ENCODE measurements around the gene CARMIL3.

CARMIL3 gene

DNA sequence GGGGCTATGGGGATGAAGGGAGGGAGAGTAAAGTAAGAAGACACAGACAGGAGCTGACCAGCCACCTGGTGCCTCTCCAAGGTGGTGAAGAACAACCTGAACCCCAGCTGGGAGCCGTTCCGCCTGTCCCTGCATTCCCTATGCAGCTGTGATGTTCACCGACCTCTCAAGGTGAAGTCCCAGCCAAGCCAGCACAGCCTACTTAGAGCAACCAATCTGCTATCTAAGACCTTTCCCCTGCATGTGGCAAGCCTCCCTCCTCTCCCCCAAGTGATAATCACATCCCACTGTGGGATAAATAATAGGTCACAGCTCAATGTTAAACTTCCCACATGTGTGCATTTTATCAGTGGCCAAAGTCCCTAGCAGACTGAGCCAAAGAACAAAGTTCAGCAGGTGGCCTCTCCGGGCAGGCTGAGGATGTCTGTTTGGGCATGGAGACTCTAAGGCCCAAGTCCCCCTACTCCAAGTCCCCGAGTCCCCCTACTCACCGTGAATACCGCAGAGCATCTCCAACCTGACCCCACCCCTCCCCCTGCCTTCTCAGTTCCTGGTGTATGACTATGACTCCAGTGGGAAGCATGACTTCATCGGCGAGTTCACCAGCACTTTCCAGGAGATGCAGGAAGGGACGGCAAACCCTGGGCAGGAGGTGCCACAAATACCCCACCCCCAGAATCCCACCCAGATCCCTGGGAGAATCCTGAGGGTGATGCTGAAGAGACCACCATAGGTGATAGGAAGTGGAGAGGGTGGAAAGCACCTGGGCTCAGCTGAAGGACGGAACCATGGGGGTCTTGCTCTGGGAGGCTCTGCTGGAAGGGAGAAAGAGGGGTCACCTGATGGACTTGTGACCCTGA is 23.0 kb downstream of the CARMIL3 start:
- in situ Hi-C loops (cut with MboI; ENCODE audit: low sequenced_read_pairs), result no loop called here

DNA sequence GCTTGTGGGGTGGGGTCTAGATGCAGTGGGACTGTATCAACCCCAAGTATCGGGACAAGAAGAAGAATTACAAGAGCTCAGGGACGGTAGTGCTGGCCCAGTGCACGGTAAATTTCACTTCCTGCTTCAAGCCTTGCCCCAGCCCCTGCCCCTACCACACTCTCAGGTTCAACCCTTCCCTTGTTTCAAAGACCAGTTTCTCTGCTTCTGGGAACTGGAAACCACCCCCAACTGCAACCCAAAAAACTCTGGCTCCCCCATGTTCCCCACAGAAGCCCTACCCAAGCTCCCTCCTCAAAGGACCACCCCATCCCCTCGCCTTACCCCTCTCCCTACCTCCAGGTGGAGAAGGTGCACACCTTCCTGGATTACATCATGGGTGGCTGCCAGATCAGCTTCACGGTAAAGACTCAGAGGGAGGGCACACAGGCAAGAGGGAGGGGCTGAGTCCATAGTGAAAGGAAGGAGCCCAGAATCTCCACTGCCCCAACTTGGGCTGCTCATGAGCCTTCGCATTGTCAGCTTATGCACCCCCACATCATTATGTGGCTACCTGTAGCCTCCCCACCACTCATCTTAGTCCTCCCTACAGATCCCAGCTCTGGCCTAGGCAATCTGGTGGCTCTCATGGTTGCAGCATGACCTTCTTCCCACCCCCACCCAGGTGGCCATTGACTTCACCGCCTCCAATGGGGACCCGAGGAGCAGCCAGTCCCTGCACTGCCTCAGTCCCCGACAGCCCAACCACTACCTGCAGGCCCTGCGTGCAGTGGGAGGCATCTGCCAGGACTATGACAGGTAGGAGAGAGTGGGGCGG is 23.9 kb downstream of the CARMIL3 start:
- in situ Hi-C loops (cut with MboI; ENCODE audit: low sequenced_read_pairs), result no loop called here

DNA sequence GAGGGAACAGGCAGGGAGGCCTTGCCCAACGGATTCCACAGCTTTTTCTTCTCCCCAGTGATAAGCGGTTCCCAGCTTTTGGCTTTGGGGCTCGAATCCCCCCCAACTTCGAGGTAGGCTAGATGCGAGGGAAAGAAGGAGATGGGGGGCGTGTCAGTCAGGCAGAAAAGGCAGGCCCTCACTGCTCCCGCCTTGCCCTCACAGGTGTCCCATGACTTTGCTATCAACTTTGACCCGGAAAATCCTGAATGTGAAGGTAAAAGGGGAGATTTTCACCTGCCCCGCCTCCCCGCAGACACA is 24.4 kb downstream of the CARMIL3 start:
- in situ Hi-C loops (cut with MboI; ENCODE audit: low sequenced_read_pairs), result no loop called here

DNA sequence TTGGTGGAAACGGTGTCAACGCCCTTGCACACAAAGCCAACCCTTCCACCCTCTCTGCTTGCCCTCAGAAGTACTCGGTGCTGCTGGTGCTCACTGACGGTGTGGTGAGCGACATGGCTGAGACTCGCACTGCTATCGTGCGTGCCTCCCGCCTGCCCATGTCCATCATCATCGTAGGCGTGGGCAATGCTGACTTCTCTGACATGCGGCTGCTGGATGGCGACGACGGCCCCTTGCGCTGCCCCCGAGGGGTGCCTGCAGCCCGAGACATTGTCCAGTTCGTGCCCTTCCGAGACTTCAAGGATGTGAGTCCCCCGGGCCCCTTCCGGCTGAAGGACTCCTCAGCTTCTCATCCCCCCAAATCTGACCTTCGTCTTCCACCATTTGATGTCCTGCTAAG is 25.3 kb downstream of the CARMIL3 start:
- in situ Hi-C loops (cut with MboI; ENCODE audit: low sequenced_read_pairs), result no loop called here

DNA sequence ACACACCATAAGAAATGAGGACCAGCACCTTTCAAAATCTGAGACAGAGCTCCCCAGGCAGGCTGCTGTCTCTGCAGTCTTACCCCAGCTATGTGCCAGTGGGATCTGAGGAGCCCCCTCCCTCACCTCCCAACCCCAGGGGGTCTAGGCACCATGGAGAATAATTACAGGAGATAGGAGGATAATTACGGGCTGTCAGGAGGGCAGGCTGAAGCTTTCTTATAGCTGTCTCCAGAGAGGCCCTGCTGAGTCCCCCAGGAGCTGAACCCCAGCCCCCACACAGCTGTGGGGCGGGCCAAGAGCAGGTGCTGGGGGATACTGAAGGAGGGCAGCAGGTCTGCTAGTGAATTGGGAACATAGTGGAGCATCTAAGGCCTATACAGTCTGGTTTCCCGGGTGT is 26.3 kb downstream of the CARMIL3 start:
- in situ Hi-C loops (cut with MboI; ENCODE audit: low sequenced_read_pairs), result no loop called here

DNA sequence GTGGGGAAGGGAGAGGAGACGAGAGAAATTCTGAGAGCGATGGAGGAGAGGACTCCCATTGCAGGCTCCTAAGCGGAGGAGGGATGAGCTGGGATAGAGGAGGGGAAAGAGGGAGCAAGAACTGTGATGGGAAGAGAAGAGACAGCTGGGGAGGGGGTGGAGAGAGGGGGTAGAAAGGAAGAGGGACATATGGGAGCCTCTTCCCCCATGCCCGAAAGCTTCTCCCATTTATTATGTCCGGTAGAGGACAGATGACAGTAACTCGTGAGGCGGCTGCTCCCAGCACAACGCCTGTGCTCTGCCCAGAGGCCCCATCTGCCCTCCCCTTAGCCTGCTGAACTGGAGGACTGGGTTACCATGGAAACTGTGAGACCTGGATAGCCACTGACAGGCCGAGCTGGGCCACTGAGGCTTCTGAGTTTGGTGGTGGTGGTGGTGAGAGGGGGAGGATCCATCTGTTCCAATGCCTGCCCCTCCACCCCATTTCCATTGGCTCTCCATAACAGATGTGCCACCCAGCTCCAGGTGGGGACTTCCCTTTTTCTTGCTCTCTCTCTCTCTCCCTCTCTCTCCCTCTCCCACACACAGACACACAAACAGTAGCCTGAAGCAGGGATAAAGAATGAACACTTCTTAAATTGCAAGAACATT is 27.8 kb downstream of the CARMIL3 start:
- in situ Hi-C loops (cut with MboI; ENCODE audit: low sequenced_read_pairs), result no loop called here

DNA sequence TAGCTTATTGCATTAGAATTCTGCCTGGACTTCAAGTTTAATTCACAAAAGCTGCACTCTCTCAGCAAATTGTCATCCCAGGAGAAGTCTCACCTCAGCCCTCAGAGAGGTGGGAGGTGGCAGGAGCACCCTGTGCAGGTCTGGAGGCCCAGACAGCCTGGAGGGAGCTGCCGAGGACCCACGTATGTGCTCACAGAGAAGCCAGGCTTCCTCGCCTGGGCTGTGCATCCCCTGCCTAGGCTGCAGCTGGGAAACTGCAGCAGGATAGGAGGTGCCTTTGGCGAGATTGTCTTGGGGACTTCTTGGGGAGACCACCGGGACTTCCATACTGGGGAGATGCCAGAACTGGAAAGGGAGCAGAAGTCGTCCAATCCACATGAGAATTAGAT is 28.3 kb downstream of the CARMIL3 start:
- in situ Hi-C loops (cut with MboI; ENCODE audit: low sequenced_read_pairs), result no loop called here

DNA sequence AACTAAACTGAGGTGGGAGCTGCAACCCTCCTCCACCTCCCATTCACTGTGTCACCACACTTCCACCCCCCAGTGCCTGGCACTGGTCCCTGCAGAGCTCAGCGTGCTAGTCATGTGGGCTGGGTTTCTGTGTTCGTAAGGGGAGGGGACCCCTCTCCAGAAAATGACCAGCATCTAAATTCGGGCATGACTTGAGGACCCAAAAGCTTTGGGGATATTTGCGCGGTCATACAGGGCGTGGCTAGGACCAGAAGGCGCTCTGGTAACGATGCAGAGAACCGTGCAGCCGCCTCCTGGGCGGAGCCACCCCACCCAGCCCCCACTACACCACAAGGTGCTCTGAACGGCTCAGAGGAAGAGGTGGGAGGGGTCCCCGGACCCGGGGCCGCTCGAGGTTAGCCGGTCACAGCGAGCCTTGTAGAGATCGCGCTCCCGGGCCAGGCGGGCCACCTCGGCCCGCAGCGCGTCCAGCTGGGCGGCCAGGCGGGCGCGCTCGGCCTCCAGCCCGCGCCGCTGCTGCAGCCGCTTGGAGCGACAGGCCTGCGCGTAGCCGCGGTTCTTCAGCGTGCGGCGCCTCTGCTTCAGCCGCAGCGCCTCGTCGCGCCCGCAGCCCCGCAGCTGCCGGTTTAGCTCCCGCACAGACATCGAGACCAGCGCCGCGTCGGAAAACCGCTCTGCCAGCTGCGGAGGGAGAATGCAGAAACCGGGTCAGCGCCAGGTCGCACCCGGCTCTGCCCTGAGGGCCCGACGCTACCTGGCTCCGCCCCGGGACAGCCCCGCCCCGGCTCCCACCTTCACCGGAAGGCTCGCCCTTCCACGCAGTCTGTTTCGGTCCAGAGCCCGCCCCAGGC is 29.3 kb downstream of the CARMIL3 start:
- in situ Hi-C loops (cut with MboI; ENCODE audit: low sequenced_read_pairs), result no loop called here

DNA sequence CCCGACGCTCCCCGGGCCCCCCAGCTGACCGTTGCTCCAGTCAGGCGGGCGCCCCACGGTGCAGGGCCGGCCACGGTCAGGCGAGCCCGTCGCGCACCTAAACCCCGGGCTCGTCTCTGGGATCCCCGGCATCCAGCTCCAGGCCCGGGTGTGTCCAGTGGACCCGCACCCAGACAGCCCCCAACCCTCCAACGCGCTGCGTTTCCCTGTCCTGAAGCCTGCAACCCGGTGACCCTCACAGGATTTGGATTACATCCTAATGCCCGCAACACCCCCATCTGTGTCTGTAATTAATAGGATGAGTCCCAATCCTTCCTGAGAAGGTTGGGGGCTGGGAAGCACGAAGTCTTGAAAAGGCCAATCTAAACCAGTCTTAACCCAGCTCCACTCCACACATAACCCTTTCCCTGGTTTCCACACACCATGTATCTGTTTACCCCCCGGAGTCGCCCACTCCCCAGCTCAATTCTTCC is 30.0 kb downstream of the CARMIL3 start:
- in situ Hi-C loops (cut with MboI; ENCODE audit: low sequenced_read_pairs), result no loop called here

DNA sequence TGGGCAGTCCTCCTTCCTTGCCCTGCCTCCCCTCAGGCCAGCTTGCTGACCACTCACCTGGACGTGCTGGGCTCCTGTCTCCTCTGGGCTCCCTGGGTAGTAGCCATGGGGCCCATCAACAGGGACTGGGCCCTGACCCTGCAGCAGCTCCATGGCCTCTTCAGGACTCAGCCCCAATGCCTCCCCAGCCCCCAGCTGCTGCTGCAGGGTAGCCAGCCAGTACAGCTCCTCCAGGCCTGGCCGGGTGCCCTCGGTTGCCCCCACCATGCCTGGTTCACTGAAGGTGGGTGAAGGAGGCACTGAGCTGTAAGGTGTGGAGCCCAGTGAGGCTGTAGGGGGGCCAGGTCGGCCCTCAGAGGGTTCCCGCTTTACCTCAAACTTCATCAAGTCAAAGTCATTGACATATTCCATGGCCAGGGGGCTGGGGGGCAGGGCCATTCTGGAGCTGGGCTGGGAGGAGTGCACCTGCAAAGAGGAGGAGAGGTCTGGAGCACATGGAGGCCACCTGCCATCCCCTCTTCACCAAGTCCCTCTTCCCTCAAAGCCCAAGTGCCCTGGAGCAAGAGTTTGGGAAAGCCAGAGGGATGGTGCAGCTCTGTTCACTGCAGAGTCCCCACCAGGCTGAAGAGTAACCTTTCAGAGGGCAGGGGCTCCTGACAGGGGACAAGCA is 30.7 kb downstream of the CARMIL3 start:
- in situ Hi-C loops (cut with MboI; ENCODE audit: low sequenced_read_pairs), result no loop called here

DNA sequence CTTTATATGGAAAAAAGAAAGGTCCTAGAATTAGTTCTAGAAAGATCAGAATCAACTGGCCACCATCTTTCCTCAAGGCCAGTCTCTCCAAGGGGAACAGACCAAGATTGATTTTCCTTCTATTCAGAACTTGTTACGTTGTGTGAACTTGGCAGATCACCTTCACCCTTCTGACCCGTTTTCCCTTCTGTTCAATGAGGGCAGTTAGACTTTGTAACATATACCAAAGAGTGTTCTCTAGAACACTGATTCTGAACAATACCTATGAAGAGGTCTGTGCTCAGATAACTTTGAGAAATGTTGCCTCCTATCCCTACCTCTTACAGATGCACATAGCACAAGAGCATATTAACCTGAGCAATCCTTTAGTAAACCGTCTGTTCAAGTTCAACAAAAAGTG is 31.7 kb downstream of the CARMIL3 start:
- in situ Hi-C loops (cut with MboI; ENCODE audit: low sequenced_read_pairs), result no loop called here

DNA sequence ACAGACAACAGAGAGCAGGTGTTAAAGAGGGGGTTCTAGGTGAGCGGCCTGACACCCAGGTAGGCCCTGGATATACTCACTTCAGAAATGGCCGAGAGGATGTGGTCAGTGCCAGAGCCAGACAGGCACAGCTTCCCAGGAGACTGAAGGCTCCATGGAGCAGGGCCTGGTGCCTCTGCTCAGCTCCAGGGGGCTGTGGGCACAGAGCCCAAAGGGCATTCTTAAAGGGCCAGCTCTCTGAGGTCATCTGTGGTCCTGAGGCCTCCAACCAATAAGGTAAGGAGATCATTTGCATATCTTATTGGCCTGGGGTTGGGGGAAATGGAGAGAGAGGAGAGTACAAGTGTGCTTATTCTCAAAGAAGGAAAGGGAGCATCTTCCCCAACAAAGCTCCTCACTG is 32.6 kb downstream of the CARMIL3 start:
- in situ Hi-C loops (cut with MboI; ENCODE audit: low sequenced_read_pairs), result no loop called here

DNA sequence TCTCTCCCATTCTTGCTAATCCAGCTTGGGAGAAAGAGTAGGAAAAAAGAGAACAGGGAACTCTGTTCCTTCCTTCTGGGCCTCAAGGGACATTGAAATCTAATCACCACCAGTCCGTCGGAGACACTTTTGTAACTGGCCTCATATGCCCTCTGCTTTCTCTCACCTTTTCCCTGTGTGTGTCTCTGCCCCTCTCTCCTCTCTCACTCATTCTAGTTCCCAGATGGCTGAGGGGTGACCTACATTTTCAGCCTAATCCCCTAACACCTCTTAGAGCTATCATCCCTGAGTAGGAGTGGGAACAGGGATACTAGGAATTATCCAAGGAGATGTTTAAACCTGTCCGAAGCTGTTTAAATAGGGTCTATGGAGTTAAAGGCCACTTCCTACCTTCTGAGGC is 33.4 kb downstream of the CARMIL3 start:
- in situ Hi-C loops (cut with MboI; ENCODE audit: low sequenced_read_pairs), result no loop called here

DNA sequence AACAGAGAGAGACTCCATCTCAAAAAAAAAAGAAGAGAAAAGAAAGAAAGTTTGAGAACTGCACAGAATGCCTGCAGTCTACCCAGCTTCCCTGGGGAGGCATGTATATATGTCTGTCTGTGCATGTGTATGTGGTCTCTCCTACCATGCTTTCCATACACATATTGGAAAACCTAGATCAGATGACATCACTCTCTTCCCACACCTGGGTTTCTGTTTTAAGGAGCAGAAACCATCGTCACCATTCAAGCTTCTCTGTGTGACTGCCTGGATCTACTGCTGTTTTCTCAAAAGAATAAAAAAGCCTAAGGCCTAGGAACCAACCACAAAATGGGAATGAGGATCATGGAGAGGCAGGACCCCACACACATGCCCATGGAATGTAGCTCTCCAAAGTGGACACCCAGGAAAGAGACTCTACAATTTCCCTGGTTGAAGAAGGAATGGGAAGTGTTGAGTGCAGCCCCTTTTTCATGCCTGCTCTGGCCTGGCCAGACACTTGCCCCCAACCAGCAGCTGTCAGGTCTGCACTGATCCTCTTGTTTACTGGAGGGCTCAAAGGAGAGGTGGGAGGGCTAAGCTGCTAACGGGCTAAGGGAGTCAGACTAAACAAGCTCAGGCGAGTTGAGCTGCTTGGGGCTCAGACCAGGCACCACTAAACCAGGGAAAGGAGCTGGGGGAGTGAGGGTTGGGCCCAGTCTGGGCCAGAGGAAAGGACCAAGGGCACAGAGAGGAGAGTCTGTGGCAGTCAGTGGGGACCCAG is 34.6 kb downstream of the CARMIL3 start:
- in situ Hi-C loops (cut with MboI; ENCODE audit: low sequenced_read_pairs), result no loop called here

DNA sequence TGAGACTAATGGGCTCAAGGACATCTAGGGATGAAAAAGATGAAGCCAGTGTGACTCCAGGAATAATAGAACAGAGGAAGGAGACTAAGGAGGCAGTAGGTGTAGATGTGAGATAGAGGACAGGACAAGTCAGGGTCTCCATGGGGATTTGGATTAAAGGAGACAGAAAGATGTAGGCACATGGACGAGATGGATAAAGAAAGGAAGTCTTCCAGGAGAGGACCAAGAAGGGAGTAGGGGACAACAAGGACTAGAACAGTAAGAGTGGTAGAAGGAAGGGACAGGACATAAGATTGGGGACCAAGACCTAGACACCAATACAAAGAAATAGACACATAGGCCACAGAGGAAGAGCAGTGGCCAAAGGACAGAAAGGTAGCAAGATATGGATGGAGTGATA is 35.2 kb downstream of the CARMIL3 start:
- in situ Hi-C loops (cut with MboI; ENCODE audit: low sequenced_read_pairs), result no loop called here

DNA sequence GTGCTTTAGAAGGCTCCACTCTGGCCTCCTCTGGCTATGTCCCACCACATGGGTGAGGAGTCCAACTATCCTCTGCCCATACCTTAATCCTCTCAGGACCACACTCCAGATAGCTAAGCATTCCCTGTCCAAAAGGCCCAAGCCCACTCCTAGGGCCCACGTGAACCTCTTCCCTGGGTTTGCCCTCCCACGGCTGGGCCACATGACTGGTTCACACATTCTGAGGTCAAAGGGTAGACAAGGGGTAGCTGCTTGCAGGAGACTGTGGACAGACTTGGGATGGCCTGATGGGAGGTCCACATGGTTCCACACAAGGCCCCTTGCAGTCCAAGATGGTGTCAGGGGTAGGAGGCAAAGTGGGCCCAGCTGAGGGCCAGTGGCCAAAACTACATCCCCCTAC is 36.3 kb downstream of the CARMIL3 start:
- in situ Hi-C loops (cut with MboI; ENCODE audit: low sequenced_read_pairs), result no loop called here

DNA sequence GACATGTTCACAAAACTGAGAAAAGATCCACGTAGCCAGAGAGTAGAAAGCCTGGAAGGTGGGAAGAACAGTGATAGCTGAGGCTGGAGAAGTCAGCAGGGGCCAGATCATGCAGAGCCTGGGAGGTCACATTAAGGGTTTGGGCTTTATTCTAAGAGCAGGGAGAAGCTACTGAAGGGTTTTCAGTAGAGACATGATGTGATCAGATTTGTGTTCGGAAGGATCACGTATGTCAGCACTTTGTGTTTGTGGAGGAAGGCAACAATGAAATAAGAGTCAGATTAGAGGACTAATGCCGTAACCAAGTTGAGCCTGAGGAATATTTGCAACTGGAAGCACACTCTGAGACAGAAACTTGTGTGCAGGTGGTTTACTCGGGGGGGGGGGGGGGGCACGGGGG is 38.1 kb downstream of the CARMIL3 start:
- in situ Hi-C loops (cut with MboI; ENCODE audit: low sequenced_read_pairs), result no loop called here

DNA sequence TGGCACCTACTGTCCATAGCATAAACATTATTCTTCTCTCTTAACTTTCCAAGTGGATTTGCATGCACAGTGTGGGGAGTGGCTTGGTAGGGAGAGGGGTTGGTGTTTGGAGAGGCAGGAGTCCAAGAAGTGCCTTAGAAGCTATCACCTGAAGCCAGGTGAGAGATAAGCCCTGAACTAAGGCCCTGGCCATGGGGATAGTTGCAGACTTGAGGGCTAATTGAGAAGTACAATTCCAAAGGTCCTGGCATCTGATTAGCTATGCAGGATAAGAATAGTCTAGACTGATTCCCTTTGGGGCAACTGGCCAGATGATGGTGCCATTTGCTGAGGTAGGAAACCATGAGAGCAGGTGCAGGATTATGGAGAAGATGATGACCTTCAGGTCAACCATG is 40.3 kb downstream of the CARMIL3 start:
- in situ Hi-C loops (cut with MboI; ENCODE audit: low sequenced_read_pairs), result no loop called here

DNA sequence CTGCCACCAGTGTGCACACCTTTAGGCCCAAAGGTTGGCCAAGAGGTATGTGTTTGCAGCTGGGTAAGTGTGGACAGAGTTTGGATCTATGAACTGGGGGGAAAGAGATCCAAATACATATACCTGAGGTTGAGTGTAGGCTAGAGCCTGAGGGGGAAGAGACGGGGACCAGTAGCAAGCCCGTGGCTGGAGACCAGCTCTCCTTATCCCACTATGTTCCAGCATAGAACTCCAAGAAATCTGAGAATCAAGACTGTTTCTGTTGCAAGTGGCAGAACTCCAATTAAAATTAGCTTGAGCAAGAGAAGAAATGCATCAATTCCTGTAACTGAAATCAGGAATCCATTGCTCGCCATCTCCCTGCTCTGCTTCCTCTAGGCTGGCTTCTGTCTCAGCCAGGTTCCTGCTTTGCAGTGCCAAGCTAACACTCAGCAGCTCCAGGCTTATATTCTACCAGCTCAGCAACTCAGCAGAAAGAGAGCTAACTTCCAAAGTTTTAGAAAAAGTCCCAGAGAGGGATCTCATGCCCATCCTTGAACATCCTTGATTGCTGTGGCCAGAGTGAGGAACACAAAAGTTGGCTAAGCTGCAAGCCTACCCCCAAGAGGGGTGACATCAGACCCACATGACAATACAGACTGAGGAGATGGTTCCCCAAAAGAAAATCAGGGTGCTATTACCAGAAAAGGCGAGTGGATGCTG is 40.8 kb downstream of the CARMIL3 start:
- in situ Hi-C loops (cut with MboI; ENCODE audit: low sequenced_read_pairs), result no loop called here
